Suprapubic skin (tissue), 3 donors: ENCODE results near the gene HIGD1A.

Source experiments
- POLR2A ChIP-seq, 2 donors: fragments of 450-650 bp; IDR thresholded peaks; one replicate each; pipeline ENCODE4 v1.6.1; 2017; ENCODE audit warnings: antibody characterized with exemption in 2 of 2, mild to moderate bottlenecking in 2 of 2, moderate library complexity in 2 of 2
- TF ChIP-seq, protein P1 (sequence below), 2 donors: fragments of 200-600 bp in 1 of 2; fragments of 450-650 bp in 1 of 2; sonication (generic) in 1 of 2; IDR thresholded peaks; one replicate each; pipeline ENCODE4 v1.5.1; 2016 to 2019; ENCODE audit warnings: antibody characterized with exemption in 2 of 2, mild to moderate bottlenecking in 1 of 2, moderate library complexity in 1 of 2

DNA sequence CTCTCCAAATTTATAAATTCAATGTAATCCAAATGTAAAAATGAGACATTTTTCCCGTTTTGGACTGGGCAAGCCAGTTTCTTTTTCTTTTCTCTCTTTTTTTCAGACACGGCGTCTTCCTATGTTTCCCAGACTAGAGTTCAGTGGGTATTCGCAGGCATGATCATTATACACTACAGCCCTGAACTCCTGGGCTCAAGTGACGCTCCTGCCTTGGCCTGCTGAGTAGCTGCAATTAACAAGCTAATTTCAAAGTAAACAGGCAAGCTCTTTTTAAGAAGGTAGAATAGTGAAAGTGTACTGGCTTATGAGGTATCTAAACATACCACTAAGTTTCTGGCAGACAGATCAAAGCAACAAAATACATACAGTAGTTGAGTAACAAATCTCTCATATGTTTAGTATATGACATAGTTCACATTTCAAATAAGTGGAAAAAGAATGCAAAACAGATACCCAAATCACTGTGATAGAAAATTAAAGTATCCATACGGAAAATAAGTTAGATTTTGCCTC, 13.5 kb downstream of the HIGD1A start:
- TF ChIP-seq POLR2A (IDR thresholded peaks at IDR 0.05) = no peak
- TF ChIP-seq, protein P1, sequence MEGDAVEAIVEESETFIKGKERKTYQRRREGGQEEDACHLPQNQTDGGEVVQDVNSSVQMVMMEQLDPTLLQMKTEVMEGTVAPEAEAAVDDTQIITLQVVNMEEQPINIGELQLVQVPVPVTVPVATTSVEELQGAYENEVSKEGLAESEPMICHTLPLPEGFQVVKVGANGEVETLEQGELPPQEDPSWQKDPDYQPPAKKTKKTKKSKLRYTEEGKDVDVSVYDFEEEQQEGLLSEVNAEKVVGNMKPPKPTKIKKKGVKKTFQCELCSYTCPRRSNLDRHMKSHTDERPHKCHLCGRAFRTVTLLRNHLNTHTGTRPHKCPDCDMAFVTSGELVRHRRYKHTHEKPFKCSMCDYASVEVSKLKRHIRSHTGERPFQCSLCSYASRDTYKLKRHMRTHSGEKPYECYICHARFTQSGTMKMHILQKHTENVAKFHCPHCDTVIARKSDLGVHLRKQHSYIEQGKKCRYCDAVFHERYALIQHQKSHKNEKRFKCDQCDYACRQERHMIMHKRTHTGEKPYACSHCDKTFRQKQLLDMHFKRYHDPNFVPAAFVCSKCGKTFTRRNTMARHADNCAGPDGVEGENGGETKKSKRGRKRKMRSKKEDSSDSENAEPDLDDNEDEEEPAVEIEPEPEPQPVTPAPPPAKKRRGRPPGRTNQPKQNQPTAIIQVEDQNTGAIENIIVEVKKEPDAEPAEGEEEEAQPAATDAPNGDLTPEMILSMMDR (IDR thresholded peaks at IDR 0.05) = no peak
